HG03342 (cell line): ENCODE data around the gene RICTOR.

ENCODE experiments used
- ATAC-seq: cut with Tn5 transposase; IDR thresholded peaks from one replicate; pipeline ENCODE4 v1.9.1; 2021; ENCODE audit warnings: mild to moderate bottlenecking, moderate library complexity; ENCODE audit not compliant: unreplicated experiment

RICTOR gene

DNA sequence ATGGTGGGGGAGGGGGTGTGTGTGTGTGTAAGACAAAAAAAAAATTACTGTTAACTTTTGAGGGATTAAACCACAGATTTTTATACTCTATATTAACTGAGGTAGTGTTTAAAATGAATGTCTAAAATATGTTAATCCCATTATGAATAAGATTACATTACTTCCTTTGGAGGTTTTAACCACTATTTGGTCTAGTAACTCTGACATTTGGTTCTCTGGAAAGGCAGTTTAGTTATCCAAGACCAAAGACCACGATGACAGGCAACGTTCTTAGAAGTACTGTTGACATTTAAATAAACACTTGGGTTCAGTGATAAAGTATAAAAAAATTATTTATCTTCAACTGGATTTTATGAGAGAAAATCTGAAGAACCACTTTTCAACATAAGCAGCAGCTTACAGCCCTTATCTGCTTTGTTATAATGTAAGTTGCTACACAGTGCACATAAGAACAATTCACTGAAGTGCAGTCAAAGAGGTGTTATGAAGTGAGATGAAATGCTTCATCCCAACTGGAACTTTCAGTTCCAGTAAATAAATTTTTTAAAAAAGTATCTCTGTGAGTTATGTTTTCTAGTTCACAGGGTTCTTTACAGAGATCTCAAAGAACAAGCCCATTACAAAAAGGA is 133.9 kb downstream of the RICTOR start:
- ATAC-seq, result no peak

DNA sequence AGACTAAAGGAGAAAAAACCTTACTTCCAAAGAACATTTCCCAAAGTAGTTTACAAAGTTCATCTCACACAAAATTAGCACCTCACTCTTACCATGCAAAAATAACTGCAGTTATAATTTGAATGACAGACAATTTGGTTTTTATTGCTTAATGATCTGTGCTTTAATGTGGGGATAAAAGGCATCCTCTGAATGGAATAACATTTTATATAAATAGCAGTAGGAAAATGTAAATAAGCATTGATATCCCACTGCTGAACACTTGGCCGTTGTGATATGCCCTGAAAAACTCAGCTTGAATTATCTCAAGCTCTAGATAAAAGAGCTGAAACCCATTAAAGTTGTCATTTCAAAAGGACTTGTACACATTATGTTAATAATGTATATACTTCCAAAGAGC is 135.2 kb downstream of the RICTOR start:
- ATAC-seq, result no peak

- ATAC-seq, result no peak
Measured at GRCh38 chr5:38938424-38938823, 135.8 kb downstream of the RICTOR start.

DNA sequence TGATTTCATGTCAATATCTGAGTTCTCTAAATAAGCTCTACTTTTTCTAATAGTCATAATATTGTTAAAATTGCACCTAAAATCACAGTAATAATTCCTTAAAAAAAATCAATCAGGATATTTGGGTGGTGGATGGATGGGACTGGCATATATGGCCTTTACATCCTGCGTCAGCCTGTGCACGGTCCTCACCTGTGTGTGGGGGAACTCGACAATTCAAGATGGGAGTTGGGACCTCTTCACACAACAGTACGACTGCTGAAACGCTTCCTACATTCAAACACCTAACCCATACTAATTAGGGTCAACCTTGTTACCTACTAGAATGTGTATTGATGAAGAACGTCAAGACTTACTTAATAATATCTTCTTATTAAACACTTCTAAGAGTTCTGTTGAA is 137.9 kb downstream of the RICTOR start:
- no peak for ATAC-seq

GRCh38 chr5:38935437-38935836 is 138.8 kb downstream of the RICTOR start:
- ATAC-seq, result no peak

GRCh38 chr5:38932854-38933408 is 141.3 kb downstream of the RICTOR start:
- ATAC-seq, result no peak

DNA sequence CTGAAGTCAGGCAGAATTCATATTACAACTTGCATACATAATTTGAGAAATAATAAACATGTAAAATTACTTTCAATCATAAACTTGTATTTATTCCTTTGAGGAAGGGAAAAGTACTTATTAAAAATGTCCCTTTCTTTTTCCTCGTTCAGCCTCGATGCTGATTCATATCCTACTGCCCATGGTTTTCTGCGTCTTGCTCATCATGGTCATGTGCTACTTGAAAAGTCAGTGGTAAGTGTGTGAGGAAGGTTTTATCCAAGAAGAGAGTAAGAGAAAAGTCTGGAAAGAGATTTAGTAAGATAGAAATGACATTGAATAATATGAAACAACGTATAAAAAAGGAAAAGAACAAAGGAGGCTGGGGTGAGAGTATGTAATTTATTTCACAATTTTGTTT is 142.5 kb downstream of the RICTOR start:
- no peak for ATAC-seq

DNA sequence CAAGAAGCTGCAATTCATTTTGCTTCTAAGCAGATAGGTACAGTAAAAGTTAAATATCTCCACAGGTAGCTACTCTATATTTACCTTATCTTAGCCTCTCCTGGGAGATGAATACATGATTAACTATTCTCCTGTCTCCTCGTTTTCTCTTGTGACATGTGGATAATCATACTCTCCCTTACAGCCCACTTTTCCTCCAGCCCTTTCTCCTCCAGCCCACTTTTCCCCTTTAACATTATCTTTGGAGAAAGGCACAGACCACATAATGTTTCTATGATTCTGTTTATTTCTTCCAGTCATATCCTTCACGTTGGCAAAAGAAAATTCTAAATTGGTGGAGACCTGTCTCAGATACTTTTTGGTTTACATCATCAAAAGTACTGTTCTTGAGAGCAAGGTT is 144.4 kb downstream of the RICTOR start:
- no peak for ATAC-seq

GRCh38 chr5:38927470-38927869 is 146.7 kb downstream of the RICTOR start:
- no peak for ATAC-seq

DNA sequence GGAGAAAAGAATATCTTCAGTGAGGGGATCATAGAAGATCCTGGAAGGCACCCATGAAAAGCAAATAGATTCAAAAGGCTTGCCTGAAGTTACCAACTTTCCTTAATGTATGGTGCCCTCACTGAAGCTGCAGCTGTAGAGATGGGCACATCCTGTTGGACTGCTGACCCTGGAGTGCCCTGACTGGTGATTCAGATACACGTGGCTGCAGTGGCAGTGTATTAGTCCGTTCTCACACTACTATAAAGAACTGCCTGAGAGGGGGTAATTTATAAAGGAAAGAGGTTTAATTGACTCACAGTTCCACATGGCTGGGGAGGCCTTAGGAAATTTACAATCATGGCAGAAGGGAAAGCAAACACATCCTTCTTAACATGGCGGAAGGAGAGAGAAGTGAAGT is 148.1 kb downstream of the RICTOR start:
- ATAC-seq, result no peak

- ATAC-seq, result no peak
Measured at GRCh38 chr5:38925154-38925925, 148.9 kb downstream of the RICTOR start.

- ATAC-seq, result no peak
Measured at GRCh38 chr5:38923661-38924451, 150.3 kb downstream of the RICTOR start.

DNA sequence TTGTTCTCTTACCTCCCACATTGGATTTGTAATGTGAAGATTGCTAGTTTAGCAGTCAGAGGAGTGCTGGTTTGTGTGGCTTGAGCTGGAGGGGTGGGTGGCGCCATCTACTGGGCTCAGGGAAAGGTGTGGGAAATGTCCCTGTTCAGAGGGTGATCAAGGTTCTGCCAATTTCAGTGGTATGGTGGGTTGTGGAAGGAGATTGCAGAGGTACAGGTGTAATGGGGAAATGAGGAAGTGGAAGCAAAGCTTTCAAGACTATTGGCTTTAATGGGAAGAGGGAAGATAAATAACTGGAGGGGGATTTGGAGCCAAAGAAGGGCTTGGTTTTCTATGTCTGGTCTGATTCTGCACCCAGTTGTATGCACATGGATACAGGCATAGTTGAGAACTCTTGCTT is 152.0 kb downstream of the RICTOR start:
- peak; percentile 87 for ATAC-seq

- no peak for ATAC-seq
Measured at GRCh38 chr5:38921174-38921573, 153.0 kb downstream of the RICTOR start.

GRCh38 chr5:38916802-38917201 is 157.4 kb downstream of the RICTOR start:
- ATAC-seq, result no peak

- ATAC-seq, result no peak
Measured at GRCh38 chr5:38913714-38914113, 160.5 kb downstream of the RICTOR start.

DNA sequence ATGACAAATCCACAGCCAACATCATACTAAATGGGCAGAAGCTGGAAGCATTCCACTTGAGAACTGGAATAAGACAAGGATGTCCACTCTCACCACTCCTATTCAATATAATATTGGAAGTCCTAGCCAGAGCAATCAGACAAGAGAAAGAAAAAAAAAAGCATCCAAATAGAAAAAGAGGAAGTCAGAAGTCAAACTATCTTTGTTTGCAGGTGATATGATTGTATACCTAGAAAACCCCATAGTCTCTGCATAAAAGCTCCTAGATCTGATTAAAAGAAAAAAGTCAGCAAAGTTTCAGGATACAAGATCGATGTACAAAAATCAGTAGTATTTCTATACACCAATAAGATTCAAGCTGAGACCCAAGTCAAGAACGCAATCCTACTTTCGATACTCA is 162.3 kb downstream of the RICTOR start:
- ATAC-seq, result no peak

- no peak for ATAC-seq
Measured at GRCh38 chr5:38906503-38906902, 167.7 kb downstream of the RICTOR start.

DNA sequence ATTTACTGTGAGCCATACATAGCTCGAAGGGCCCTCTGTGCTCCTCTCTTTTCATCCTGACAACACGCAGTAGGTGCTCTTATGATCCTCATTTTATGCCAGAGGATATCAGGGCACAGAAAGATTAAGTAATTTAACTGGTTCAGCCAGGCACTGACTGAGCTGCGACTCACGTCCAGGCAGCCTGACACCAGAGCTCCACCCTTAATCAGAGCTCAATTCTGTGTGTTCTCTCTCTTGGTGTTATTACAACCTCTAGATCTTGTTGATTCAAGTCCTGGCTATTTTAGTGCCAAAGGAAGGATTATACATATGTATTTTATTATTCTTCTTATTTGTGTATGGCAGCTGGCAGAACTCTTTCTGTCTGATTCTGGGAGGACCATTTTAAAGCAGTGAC is 168.7 kb downstream of the RICTOR start:
- no peak for ATAC-seq

GRCh38 chr5:38899936-38900335 is 174.3 kb downstream of the RICTOR start:
- no peak for ATAC-seq

DNA sequence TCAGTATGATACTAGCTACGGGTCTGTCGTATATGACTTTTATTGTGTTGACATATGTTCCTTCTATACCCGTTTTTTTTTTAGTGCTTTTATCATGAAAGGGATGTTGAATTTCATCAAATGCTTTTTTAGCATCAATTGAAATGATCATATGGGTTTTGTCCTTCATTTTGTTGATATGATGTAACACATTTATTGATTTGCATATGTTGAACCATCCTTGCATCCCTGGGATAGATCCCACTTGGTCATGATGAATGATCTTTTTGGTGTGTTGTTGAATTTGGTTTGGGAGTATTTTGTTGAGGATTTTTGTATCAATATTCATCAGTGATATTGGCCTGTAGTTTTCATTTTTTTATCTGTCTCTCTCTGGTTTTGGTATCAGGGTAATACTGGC is 177.4 kb downstream of the RICTOR start:
- ATAC-seq, result no peak

GRCh38 chr5:38892363-38892762 is 181.8 kb downstream of the RICTOR start:
- ATAC-seq, result no peak
